Gastroesophageal sphincter (tissue), 3 donors: ENCODE data around the gene CES2.

ENCODE experiments used
- CTCF ChIP-seq, 4 experiments: fragments of 200-600 bp in 2 of 4; fragments of 450-650 bp in 2 of 4; sonication (generic) in 1 of 4; IDR thresholded peaks; one replicate each; pipeline ENCODE4 v1.5.1; 2017 to 2019; ENCODE audit warnings: antibody characterized with exemption in 4 of 4, mild to moderate bottlenecking in 2 of 4, moderate library complexity in 2 of 4
- EP300 ChIP-seq: sonication (generic); formaldehyde crosslinking; IDR thresholded peaks from one replicate; pipeline ENCODE4 v1.6.1; 2017; ENCODE audit warnings: antibody characterized with exemption, mild to moderate bottlenecking
- POLR2A ChIP-seq, 2 donors: fragments of 450-650 bp; IDR thresholded peaks; one replicate each; pipeline ENCODE4 v1.6.1; 2017; ENCODE audit warnings: antibody characterized with exemption in 2 of 2, mild to moderate bottlenecking in 2 of 2, moderate library complexity in 1 of 2
- POLR2AphosphoS5 ChIP-seq: sonication (generic); formaldehyde crosslinking; IDR thresholded peaks from one replicate; pipeline ENCODE4 v1.6.1; 2017; ENCODE audit warnings: antibody characterized with exemption

- TF ChIP-seq CTCF (IDR thresholded peaks at IDR 0.05) (no peak), POLR2AphosphoS5 (no peak), POLR2A (IDR thresholded peaks at IDR 0.05) (no peak), EP300 (no peak)
These were observed 11.4 kb upstream of the CES2 start for GRCh38 chr16:66923866-66924265.
